ENCODE measurements around the gene SEC14L1.
"Not testable (repeated sequence)": the region's sequence is repeated elsewhere in the genome, so short reads cannot be mapped to it uniquely, and the experiment has no call there.

Gene SEC14L1

DNA sequence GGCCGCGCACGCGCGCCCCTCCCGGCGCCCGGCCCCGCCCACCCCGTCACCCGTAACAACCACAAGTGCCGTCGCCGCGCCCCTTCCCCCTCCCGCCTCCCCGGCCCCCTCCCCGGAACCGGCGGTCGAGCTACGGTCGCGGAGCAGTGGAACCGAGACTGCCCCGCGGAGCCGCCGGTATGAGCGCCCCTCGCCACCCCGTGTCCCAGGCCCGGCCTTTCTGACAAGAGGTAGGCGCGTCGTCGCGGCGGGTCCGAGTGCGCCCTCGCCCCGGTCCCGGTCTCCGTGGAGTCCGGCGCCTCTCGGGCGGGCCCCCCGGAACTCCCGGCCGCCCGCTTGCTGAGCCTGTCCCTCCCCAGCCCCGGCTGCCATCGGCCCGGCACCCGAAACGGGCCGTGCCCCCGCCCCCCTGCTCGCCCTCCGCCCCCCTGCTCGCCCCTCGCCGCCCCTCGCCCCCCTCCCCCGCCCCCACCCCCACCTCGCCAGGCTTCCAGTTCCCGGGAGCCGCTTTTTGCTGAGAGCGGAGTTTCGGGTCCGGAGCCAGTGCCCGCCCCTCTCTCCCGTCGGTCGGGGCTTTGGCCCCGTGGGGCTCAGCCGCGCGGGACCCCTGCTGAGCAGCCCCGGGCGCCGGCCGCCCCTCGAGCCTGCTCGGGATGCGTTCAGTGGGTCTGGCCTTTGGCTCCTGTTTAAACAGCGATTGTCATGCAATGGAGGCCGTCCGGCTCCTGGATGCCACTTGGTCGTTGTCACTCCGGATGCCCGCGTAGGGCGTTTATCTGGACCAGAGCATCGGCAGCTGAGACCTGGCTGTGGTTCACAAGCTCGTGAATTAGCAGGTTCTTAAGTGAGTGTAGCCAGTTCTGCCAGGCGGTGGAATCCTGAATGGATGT is at the start of gene SEC14L1:
SEC14L1 (plus strand) TSS at position 92 of the 890 bp plus-strand sequence. CDS start 2,628 bp downstream, outside the sequence.
- in situ Hi-C loops (cut with HindIII; ENCODE audit: low sequenced_read_pairs), result no loop called here

DNA sequence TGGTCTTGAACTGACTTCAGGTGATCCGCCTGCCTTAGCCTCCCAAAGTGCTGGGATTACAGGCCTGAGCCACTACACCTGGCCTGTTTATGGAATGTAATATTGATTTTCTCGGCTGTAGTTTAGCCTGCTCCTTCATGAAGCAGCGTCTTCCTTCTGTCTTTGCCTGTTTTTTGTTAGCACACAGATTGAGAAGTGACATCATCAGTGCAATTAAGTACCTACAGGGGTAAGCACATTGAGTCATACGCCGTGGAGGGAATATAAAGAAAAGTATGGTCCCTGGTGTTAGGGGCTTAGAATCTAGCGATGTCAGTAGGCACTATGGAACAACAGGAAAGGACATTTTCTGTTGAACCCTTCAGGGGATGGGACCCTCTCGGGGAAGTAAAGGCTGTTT is 48.7 kb upstream of the SEC14L1 start:
- in situ Hi-C loops (cut with HindIII; ENCODE audit: low sequenced_read_pairs), result no loop called here

DNA sequence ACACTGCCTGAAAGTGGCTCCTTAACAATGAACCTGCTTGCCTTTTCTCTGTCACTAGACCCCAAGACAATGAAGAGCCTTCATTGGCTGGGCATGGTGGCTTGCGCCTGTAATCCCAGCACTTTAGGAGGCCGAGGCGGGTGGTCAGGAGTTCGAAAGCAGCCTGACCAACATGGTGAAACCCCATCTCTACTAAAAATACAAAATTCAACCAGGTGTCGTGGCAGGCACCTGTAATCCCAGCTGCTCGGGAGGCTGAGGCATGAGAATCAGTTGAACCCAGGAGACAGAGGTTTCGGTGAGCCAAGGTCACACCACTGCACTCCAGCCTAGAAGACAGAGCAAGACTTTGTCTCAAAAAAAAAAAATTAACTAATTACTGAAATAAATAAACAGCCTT is 45.3 kb upstream of the SEC14L1 start:
- in situ Hi-C loops (cut with HindIII; ENCODE audit: low sequenced_read_pairs), result no loop called here

DNA sequence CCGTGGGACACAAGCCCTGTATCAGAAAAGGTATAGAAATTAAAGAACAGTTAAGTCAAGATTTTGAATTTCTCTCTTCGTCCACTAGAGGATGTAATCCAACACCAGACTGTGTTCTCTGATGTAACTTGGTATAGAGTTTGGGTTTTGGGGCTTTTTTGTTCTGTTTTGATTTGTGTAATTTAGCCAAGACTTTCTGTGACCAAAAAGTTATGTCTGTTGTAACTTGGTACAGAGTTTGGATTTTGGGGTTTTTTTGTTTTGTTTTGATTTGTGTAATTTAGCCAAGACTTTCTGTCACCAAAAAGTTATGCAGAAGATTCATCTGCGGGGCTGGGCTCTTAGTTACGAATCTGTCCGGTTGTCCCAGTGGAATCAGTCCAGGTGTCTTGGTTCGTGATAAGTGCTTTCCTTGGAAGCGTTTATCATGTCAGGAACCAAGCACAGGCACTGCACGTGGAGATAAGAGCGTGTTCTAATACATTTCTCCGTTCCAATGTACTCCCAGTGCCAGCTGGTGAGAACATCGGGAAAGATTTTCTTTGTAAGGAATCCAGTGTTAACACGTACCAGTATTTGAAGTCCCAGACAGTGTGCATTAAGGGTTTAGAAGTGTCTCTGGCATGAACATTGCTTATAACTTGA is 44.1 kb upstream of the SEC14L1 start:
- in situ Hi-C loops (cut with HindIII; ENCODE audit: low sequenced_read_pairs), result no loop called here

DNA sequence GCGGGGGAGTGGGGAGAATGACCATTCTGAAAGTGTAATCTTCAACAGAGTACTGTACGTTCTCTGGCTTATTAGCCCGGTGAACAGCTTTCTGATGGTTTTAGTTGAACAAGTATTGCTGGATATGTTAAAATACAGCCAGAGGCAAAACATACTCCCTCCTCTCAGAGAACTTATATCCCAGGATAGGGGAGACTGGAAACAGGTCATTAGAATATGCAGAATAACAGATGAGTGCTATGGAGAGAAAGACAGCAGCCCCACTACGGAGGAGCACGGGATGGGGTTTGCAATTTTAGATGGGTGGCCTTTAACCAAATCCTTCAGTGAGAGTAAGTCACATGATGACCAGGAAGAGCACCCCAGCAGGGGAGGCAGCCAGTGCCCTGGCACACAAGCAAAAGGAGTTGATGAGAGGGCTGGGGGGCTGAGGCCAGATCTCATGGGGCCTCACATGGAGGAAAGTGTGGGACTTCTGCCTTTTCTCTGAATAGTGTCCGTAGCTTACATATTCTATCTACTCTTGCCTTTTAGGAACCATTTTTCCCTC is 43.1 kb upstream of the SEC14L1 start:
- in situ Hi-C loops (cut with HindIII; ENCODE audit: low sequenced_read_pairs), result no loop called here

DNA sequence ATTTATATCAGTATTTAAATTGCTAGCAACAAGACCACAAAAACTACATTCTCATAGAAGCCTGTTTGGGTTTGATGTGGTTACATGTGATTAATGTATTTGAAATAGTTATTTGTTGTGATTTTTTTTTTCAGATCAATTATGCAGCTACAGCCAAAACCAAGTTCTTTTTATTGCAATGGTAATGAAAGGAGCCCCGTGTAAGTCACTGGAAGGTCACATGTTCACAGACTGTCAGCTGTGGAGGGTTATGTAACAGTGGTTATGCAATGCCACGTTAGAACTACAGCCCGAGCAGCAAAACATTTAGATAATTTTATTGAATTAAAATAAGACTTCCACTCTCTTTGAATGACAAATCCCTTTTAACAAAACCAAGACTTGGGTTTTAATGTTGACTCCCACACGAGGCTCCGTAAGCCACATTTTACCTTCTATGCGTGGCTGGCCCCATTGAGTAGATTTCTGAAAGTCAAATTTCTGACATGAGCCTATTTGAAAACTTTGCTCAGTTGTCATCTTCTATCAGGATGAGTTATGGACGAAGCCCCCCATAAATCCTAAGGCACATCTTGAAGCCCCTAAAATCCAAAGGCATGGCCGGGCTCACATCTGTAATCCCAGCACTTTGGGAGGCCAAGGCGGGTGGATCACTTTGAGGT is 41.8 kb upstream of the SEC14L1 start:
- in situ Hi-C loops (cut with HindIII; ENCODE audit: low sequenced_read_pairs), result no loop called here

DNA sequence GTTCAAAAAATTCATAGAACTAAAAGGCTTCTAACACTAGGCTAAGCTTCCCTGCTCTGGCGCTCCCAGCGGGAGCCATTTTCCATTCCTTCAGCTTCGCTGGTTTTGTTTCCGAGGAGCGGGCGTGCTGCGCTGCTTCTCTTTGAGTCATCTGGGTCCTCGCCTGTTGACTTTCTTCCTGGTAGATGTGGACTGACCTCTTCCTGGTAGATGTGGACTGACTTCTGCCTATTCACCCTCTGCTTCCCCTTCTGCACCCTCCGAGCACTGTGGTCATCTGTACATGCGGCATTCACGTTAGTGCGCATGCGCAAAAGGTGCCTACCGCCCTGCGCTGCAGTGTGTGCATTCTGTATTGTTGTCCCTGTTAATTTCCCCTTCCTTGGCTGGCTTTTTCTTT is 40.8 kb upstream of the SEC14L1 start:
- in situ Hi-C loops (cut with HindIII; ENCODE audit: low sequenced_read_pairs), result no loop called here

DNA sequence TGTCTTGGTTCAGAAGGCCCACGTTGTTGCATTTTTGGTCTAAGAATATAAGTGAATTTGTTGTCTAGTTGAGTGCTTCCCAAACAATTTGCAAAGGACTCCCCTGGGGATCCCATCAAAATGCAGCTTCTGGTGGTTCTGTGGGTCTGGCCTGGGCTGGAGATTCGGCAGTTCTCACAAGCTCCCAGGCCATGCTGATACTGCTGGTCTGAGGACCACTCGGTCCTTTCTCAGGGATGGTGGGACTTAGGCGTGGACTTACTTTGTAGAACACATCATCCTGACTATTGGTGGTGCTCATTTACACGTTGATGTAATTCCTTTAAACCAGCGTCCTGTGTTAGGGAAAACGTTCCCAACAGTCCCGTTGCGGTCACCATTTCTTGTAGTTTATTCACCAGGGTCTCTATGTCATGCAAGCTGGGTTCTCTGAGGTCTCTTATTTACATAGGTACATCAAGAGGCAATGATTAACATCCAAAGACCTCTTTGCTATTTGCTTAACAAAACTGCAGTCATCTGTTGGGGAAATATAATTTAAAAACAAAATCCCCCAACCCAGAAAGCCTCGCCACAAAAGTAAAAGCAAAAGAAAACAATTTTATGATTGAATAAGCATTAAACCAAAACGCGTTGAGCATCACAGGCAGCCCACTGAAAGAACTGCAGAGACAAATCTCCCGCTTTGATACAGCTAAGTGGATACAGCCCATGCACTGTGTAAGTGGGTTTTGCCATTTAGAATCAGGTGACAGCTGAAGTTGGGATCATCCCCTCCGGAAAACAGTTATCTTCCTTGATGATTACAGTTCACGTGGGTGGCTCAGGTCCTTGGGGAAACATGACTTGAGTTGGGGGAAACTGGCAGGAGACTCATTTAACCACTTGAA is 39.0 kb upstream of the SEC14L1 start:
- in situ Hi-C loops (cut with HindIII; ENCODE audit: low sequenced_read_pairs), result no loop called here

DNA sequence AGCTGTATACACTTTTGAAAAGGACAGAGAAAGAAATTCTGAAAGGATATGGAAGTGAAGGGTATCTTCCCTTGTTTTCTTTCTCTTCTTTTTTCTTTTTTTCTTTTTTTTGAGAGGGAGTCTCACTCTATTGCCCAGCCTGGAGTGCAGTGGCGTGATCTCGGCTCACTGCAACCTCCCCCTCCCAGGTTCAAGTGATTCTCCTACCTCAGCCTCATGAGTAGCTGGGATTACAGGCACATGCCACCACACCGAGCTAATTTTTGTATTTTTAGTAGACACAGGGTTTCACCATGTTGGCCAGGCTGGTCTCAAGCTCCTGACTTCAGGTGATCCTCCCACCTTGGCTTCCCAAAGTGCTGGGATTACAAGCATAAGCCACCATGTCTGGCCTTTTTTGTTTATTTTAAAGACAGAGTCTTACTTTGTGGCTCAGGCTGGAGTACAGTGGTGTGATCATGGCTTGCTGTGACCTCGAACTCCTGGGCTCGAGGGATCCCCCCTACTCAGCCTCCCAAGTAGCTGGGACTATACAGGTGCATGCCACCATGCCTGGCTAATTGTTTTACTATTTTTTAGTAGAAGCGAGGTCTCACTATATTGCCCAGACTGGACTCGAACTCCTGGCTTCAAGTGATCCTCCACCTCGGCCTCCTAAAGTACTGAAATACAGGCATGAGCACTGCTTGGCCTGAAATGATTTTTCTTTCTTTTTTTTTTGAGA is 38.2 kb upstream of the SEC14L1 start:
- in situ Hi-C loops (cut with HindIII; ENCODE audit: low sequenced_read_pairs), result not testable (repeated sequence)

DNA sequence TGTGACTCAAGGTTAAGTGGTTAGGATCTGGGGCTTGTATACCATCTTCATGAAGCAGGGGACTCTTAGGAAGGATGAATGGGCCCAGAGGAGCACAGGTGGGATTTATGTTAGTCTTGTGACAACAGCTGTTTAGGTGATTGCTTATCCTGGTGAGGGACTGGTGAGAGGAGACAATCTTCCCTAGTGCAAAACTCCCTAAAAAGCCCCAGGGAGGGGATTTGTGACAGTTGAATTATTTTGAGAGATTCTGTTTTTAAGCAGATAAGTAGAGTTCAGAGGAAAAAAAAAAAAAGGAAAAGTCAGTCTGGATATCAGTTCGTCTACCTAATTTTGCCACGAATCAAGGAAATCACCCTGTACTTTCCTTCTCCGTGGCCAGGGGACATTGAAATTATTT is 35.1 kb upstream of the SEC14L1 start:
- in situ Hi-C loops (cut with HindIII; ENCODE audit: low sequenced_read_pairs), result no loop called here

DNA sequence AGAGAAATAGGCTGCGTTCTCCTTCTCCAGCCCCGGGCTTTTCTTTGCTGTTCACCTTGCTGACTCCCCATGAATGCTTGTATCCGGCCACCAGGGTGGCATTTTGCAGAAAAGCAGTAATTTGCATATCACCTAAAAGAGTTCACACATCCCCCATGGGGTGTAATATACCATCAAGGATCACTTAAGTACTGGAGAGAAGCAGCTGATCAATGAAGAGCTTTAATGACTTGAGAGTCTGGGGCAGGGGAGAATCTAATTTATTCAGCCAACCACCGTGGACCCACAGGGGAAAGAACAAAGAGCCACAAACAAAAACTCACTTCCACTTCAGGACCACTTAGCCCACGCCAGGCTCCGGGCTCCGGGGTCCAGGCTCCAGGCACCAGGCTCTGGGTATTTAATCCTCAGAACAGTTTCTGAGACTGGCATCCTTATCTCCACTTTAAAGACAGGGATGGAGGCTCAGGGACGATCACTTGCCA is 33.9 kb upstream of the SEC14L1 start:
- in situ Hi-C loops (cut with HindIII; ENCODE audit: low sequenced_read_pairs), result no loop called here

DNA sequence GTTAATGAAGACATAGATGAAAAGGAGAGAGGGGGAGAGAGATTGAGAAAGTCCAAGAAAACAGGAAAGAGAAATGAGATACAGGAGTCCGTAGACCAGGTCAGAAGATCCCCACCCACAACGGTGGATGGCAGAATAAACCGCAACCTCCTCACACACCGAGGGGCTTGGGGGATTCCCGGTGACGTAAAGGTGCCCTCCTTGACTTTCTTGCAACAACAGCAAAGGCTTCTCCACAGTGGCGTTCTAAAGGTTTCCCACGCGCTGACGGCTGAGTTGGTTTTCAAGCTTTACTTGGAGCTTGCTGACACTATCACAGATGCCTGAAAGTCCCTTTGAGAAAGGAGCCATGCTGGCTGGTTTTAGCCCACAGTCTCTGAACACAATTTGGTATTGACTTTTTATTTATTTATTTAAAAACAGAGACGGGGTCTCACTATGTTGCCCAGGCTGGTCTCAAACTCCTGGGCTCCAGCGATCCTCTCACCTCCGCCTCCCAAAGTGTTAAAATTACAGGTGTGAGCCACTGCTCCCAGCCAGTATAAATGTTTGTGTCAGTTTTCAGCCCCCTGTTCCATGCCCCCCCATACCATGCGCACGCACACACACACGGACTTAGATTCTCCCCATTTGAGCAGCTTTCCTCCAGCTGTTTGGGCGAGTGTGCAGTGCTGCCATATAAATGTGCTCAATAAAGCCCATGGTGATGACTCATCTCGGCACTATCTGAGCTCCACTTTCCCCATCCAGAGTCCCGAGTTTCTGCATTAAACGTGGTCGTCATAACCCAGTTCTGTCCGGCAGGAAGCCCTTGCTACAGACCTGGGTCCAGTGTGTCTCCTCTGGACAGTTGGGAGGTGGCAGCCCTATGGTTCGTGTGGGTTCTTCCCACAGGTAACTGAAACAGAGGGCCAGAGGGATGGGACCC is 33.0 kb upstream of the SEC14L1 start:
- in situ Hi-C loops (cut with HindIII; ENCODE audit: low sequenced_read_pairs), result no loop called here

DNA sequence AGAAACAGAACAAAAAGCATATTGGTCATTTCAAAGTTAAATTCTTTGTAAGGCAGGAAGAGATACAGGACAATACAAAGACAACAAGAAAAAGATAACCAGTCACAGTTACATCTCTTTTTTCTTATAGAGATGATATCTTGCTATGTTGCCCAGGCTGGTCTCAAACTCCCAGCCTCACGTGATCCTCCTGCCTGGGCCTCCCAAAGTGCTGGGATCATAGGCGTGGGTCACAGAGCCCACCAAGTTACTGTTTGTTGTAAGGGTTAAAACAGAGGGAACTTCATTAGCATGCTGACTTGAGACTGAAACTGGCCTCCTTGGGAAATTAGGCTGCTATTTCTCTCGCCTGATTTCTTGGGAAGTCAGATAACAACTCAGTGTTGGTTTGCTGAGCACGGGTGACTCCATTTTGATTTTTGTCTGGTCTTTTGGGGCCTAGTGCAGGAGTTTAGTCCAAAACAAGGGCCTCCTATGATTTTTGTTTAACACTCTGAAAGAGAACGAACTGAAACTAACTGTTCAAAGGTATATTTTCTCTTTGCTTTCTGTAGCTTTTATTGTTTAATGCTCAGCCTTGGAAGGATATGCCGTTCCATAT is 31.5 kb upstream of the SEC14L1 start:
- in situ Hi-C loops (cut with HindIII; ENCODE audit: low sequenced_read_pairs), result no loop called here

DNA sequence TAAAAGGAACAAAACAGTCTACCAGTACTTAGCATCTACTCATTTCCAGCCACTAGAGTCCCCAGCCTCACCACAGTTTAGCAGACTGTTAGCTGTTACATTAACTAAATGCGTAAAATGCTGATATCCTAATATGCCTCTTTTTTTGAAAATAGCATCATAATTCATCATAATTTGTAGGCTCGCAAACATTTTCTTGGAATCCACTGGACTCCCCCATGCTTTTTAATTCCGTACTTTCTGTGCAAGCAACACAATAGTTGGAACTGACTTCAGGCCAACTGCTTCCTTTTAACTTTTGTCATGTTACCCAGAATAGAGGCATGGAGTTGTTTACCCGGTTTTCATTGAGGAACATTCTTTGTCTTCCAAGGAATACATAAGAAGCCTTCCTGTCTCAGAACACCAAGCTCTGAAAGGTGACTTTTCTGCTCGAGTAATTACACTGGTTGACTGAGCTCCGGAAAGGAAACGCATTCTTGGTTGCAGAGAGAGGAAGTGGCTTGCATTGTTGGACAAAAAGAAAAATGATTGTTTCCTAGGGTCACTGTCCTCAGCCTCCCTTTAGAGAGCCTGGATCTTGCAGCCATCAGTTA is 30.9 kb upstream of the SEC14L1 start:
- in situ Hi-C loops (cut with HindIII; ENCODE audit: low sequenced_read_pairs), result no loop called here

DNA sequence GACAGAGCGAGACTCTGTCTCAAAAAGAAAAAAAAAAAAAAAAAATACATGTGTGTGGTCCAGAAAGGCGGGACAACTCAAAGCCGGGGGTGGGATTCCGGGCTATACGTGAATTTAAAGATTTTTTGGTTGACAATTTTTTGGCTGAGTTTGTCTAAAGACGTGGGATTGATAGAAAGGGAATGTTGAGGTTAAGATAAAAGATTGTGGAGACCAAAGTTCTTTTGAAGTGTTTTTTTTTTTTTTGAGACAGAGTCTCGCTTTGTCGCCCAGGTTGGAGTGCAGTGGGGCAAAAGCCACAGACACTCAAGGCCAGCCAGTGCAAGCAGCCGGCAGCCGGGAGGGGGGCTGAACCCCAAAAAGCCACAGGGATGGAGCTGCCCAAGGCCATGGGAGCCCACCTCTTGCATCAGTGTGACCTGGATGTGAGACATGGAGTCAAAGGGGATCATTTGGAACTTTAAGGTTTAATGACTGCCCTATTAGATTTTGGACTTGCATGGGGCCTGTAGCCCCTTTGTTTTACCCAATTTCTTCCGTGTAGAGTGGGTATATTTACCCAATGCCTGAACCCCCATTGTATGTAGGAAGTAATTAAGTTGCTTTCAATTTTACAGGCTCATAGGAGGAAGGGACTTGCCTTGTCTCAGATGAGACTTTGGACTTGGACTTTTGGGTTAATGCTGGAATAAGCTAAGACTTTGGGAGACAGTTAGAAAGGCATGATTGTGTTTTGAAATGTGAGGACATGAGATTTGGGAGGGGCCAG is 29.4 kb upstream of the SEC14L1 start:
- in situ Hi-C loops (cut with HindIII; ENCODE audit: low sequenced_read_pairs), result not testable (repeated sequence)

DNA sequence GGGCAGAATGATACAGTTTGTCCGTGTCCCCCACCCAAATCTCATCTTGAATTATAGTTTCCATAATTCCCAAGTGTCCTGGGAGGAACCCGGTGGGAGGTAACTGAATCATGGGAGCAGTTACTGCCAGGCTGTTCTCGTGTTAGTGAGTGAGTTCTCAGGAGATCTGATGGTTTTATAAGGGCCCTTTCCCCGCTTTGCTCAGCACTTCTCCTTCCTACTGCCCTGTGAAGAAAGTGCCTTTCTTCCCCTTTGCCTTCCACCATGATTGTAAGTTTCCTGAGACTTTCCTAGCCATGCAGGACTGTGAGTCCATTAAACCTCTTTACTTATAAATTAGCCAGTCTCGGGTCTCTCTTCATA is 28.9 kb upstream of the SEC14L1 start:
- in situ Hi-C loops (cut with HindIII; ENCODE audit: low sequenced_read_pairs), result no loop called here

DNA sequence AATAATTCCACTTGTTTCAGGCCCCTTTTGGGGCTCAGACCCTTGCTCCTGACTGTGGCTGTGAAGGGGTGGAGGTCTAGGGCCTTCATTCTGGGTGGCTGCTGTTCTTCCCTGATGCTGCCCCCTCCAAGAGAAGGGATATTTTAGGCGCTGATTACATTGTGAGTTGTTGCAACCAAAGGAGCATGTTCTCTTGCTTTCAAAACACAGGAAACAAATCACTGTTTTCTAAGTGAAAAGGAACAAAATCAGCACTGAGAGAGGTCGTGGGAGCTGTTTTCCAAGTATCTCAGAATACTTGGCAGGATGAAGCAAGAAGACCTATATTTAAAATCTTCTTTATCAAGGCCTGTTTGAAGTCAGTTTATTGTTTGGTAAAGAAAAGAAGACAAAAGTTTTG is 25.3 kb upstream of the SEC14L1 start:
- in situ Hi-C loops (cut with HindIII; ENCODE audit: low sequenced_read_pairs), result loop anchor here (5.0 kb wide), 1 partner anchor 42 kb away; no protein-coding TSS in a partner anchor

Data from endothelial cell of hepatic sinusoid (primary cell).